Right atrium auricular region (tissue), 2 donors: ENCODE data around the gene CARD14. TPM values are rescaled to one million over a fixed set of nuclear protein-coding genes. Genes with fewer than 3 reads are reported as not detected.

Source experiments
- DNase-seq: peaks from one replicate; pipeline ENCODE4 v3.0.0-alpha.2; 2019; ENCODE audit warnings: low spot score
- H3K27ac ChIP-seq, 2 donors: fragments of 200-600 bp; sonication (generic); 1 replicate in 1 of 2; 2 replicates in 1 of 2; pipeline ENCODE4 v1.5.1; 2016 to 2019
- H3K27me3 ChIP-seq, 2 donors: fragments of 200-600 bp; sonication (generic); one replicate each; pipeline versions ENCODE4 v1.5.1 to v1.6.0; 2017 to 2019
- H3K36me3 ChIP-seq: fragments of 200-600 bp; sonication (generic); one replicate; pipeline ENCODE4 v1.5.1; 2016
- H3K4me1 ChIP-seq, 2 donors: fragments of 200-600 bp; sonication (generic); one replicate each; pipeline versions ENCODE4 v1.5.1 to v1.6.0; 2017 to 2019
- H3K4me3 ChIP-seq, 2 donors: fragments of 200-600 bp; sonication (generic); 1 replicate in 1 of 2; 2 replicates in 1 of 2; pipeline ENCODE4 v1.5.1; 2017 to 2019; ENCODE audit warnings: mild to moderate bottlenecking in 1 of 2, moderate library complexity in 1 of 2
- H3K9me3 ChIP-seq, 2 donors: fragments of 200-600 bp; sonication (generic); one replicate each; pipeline ENCODE4 v1.5.1; 2019
- total RNA-seq, 2 donors: library from RNA; depleted of rRNA; stranded (reverse); fragments of >200 nt; gene quantifications; one replicate each; pipeline ENCODE4 v1.1.0, GENCODE V29; 2016
- TF ChIP-seq, protein P1 (sequence below), 2 donors: fragments of 200-600 bp; sonication (generic); IDR thresholded peaks; one replicate each; pipeline ENCODE4 v1.5.1; 2019; ENCODE audit warnings: antibody characterized with exemption in 2 of 2

CARD14 gene
- total RNA-seq, 2 donors from 2014 or later = not detected

GRCh38 chr17:80208050-80208449, 38.2 kb downstream of the CARD14 start:
- TF ChIP-seq, protein P1, sequence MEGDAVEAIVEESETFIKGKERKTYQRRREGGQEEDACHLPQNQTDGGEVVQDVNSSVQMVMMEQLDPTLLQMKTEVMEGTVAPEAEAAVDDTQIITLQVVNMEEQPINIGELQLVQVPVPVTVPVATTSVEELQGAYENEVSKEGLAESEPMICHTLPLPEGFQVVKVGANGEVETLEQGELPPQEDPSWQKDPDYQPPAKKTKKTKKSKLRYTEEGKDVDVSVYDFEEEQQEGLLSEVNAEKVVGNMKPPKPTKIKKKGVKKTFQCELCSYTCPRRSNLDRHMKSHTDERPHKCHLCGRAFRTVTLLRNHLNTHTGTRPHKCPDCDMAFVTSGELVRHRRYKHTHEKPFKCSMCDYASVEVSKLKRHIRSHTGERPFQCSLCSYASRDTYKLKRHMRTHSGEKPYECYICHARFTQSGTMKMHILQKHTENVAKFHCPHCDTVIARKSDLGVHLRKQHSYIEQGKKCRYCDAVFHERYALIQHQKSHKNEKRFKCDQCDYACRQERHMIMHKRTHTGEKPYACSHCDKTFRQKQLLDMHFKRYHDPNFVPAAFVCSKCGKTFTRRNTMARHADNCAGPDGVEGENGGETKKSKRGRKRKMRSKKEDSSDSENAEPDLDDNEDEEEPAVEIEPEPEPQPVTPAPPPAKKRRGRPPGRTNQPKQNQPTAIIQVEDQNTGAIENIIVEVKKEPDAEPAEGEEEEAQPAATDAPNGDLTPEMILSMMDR (IDR thresholded peaks at IDR 0.05) = no peak
- DNase-seq = no peak
- Histone ChIP-seq H3K9me3 (no peaks in the 10 kb centered on the region), H3K27me3 (no peaks in the 10 kb centered on the region), H3K4me3 (no peak overlapping the region), H3K36me3 (peaks cover 24% of the 10 kb centered on the region), H3K27ac (no peak overlapping the region), H3K4me1 (no peaks in the 10 kb centered on the region)

- Histone ChIP-seq H3K27ac (no peak overlapping the region), H3K9me3 (no peaks in the 10 kb centered on the region), H3K4me1 (no peaks in the 10 kb centered on the region), H3K4me3 (no peak overlapping the region), H3K36me3 (peaks cover 34% of the 10 kb centered on the region), H3K27me3 (no peaks in the 10 kb centered on the region)
- TF ChIP-seq, protein P1 (IDR thresholded peaks at IDR 0.05) = no peak
- no peak for DNase-seq
These were observed 39.9 kb downstream of the CARD14 start for GRCh38 chr17:80209765-80210164.

DNA sequence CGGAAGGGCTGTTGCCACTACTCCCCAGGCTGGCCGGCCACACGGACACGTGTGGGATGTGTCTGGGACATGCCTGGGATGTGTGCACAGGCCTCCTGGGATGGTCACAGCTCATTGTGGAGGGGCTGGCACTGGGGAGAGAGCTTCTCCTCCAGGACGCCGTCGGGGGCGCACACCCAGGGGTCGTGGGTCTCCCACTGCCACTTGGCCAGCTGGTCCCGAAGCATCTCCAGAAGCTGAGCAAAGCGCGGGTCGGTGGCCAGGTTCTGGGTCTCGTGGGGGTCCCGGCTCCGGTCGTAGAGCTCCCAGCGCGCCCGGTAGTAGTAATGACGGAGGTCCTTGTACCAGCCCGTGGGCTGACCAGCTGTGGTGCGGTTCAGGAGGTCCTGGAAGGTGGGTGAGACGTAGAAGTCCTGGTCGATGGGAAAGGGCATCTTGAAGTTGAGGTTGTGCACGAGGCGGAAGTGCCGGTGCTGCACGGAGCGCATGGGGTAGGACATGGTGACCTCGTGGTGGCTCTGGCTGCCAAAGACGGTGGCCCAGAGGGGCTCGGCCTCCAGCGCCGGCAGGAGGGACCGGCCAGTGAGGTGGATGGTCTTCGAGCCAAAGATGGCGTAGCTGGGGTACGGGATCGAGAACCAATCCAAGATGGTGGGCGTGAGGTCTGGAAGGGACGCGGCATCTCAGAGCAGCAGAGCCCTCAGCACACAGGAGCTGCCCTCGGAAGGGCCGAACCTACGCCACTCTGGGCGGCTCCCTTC, 40.7 kb downstream of the CARD14 start:
- Histone ChIP-seq H3K27me3 (no peaks in the 10 kb centered on the region), H3K36me3 (peaks cover 38% of the 10 kb centered on the region), H3K4me1 (no peaks in the 10 kb centered on the region), H3K9me3 (no peaks in the 10 kb centered on the region), H3K4me3 (no peak overlapping the region), H3K27ac (no peak overlapping the region)
- no peak for DNase-seq
- TF ChIP-seq, protein P1 (IDR thresholded peaks at IDR 0.05) = no peak

GRCh38 chr17:80212109-80212508, 42.3 kb downstream of the CARD14 start:
- peaks cover 46% of the 10 kb centered on the region for H3K36me3 ChIP-seq
- no peaks in the 10 kb centered on the region for H3K9me3 ChIP-seq
- H3K4me1 ChIP-seq = no peaks in the 10 kb centered on the region
- TF ChIP-seq, protein P1 (IDR thresholded peaks at IDR 0.05) = no peak
- no peak overlapping the region for H3K27ac ChIP-seq
- no peak overlapping the region for H3K4me3 ChIP-seq
- no peaks in the 10 kb centered on the region for H3K27me3 ChIP-seq
- no peak for DNase-seq

DNA sequence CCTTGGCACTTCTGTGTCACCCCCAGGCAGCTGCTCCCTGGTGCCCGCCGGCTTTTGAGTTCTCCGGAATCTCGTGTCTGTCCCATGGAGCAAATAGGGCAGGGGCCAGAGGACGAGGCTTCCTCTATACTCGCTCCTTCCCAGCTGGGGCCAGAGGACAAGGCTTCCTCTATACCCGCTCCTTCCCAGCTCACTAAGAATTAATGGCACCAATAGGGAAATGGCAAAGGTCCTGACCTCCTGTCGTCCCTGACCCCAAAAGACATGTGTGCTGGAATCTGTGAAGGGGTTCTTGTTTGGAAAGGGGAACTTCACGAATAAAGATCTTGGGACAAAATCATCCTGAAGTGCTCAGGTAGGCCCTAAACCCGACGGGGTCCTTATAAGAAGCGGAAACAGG, 42.7 kb downstream of the CARD14 start:
- H3K27ac ChIP-seq = no peak overlapping the region
- no peaks in the 10 kb centered on the region for H3K27me3 ChIP-seq
- no peaks in the 10 kb centered on the region for H3K4me1 ChIP-seq
- H3K4me3 ChIP-seq = no peak overlapping the region
- TF ChIP-seq, protein P1 (IDR thresholded peaks at IDR 0.05) = no peak
- no peaks in the 10 kb centered on the region for H3K9me3 ChIP-seq
- peaks cover 46% of the 10 kb centered on the region for H3K36me3 ChIP-seq
- DNase-seq = no peak
